Chondrocyte (in vitro differentiated cells): ENCODE measurements around the gene NOCT. TPM values are rescaled to one million over a fixed set of nuclear protein-coding genes. Genes with fewer than 3 reads are reported as not detected.
"Not testable (repeated sequence)": the region's sequence is repeated elsewhere in the genome, so short reads cannot be mapped to it uniquely, and the experiment has no call there.

Experiments
- DNase-seq: peaks from one replicate; pipeline ENCODE4 v3.0.0; 2021; ENCODE audit warnings: mixed read lengths, low spot score
- H3K27ac Mint-ChIP-seq: one replicate; pipeline ENCODE4 v1.8.0; 2021; ENCODE audit warnings: mild to moderate bottlenecking, moderate library complexity, mixed read lengths; ENCODE audit not compliant: unreplicated experiment
- H3K27me3 Mint-ChIP-seq: 2 replicates; pipeline ENCODE4 v1.8.0; 2021; ENCODE audit warnings: low read depth, mixed read lengths
- H3K36me3 Mint-ChIP-seq: 2 replicates; pipeline ENCODE4 v1.8.0; 2021; ENCODE audit warnings: low read depth, mixed read lengths
- H3K4me1 Mint-ChIP-seq: 2 replicates; pipeline ENCODE4 v1.8.0; 2021; ENCODE audit warnings: low read depth, mild to moderate bottlenecking, mixed read lengths
- H3K4me3 Mint-ChIP-seq: one replicate; pipeline ENCODE4 v1.8.0; 2021; ENCODE audit warnings: mild to moderate bottlenecking, moderate library complexity, mixed read lengths; ENCODE audit not compliant: unreplicated experiment
- H3K9me3 Mint-ChIP-seq: 2 replicates; pipeline ENCODE4 v1.8.0; 2021; ENCODE audit warnings: low read depth, mixed read lengths
- CTCF ChIP-seq: fragments of 200-600 bp; sonication (generic); IDR thresholded peaks from 2 replicates; pipeline ENCODE4 v1.5.0; 2021; ENCODE audit warnings: antibody characterized with exemption, mild to moderate bottlenecking, moderate library complexity
- total RNA-seq: library from RNA; stranded (reverse); gene quantifications from 3 replicates; pipeline ENCODE4 v1.2.1, GENCODE V29; 2021

The NOCT gene
- total RNA-seq, 1 donor from 2014 or later, result 31.6 TPM

DNA sequence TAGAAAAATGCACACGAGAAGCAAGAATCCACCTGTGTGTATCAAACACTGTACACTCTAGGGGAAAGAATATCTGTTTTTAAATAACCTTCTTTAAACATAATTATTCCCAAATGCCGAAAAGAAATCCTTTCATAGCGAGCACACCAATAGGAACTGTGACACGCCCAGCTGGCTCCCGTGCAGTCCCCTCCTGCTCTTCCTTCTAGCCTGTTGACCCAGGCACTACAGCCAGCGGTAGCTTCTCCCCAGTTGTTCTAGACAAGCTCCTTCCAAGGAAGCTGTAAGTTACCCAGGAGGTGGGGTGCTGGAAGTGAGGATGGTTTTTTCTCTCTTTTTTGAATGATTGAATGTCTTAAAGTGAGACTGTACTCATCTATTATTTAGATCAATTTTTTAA, 19.5 kb upstream of the NOCT start:
- Mint-ChIP-seq H3K36me3 (no peaks in the 10 kb centered on the region), H3K4me1 (no peaks in the 10 kb centered on the region), H3K27me3 (no peaks in the 10 kb centered on the region), H3K9me3 (no peaks in the 10 kb centered on the region), H3K27ac (no peak overlapping the region), H3K4me3 (no peak overlapping the region)
- no peak for TF ChIP-seq CTCF
- DNase-seq, result no peak

- Mint-ChIP-seq H3K4me1 (no peaks in the 10 kb centered on the region), H3K27me3 (no peaks in the 10 kb centered on the region)
Measured at GRCh38 chr4:138999666-139000065, 15.9 kb upstream of the NOCT start.

GRCh38 chr4:139000134-139000533, 15.4 kb upstream of the NOCT start:
- not testable (repeated sequence) for H3K4me3 Mint-ChIP-seq, H3K27me3 Mint-ChIP-seq, H3K36me3 Mint-ChIP-seq, DNase-seq, H3K27ac Mint-ChIP-seq, H3K4me1 Mint-ChIP-seq, H3K9me3 Mint-ChIP-seq

More at GRCh38 chr4:138999666-139000065, 15.9 kb upstream of the NOCT start:
- Mint-ChIP-seq H3K27ac (no peak overlapping the region), H3K4me3 (no peak overlapping the region), H3K36me3 (no peaks in the 10 kb centered on the region), H3K9me3 (no peaks in the 10 kb centered on the region)
- no peak for DNase-seq
- TF ChIP-seq CTCF, result no peak

- not testable (repeated sequence) for H3K4me1 Mint-ChIP-seq, H3K27ac Mint-ChIP-seq, H3K4me3 Mint-ChIP-seq, DNase-seq, H3K27me3 Mint-ChIP-seq, H3K9me3 Mint-ChIP-seq, H3K36me3 Mint-ChIP-seq
Measured at GRCh38 chr4:139001430-139001829, 14.2 kb upstream of the NOCT start.

GRCh38 chr4:139003668-139004067, 11.9 kb upstream of the NOCT start:
- not testable (repeated sequence) for H3K4me1 Mint-ChIP-seq, H3K27ac Mint-ChIP-seq, H3K36me3 Mint-ChIP-seq, H3K4me3 Mint-ChIP-seq, H3K27me3 Mint-ChIP-seq, H3K9me3 Mint-ChIP-seq, DNase-seq

DNA sequence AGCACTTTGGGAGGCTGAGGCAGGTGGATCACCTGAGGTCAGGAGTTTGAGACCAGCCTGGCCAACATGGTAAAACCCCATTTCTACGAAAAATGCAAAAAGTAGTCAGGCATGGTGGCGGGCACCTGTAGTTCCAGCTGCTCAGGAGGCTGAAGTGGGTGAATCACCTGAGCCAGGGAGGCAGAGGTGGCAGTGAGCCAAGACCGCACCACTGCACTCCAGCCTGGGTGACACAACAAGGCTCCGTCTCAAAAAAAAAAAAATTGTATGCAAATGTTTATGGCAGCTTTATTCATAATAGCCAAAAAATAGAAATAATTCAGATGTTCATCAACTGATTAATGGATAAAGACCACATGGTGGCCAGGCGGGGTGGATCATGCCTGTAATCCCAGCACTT, 9.8 kb upstream of the NOCT start:
- TF ChIP-seq CTCF, result no peak
- peaks cover 5% of the 10 kb centered on the region for H3K9me3 Mint-ChIP-seq
- DNase-seq, result no peak

GRCh38 chr4:139007640-139008039, 7.9 kb upstream of the NOCT start:
- no peaks in the 10 kb centered on the region for H3K27me3 Mint-ChIP-seq
- H3K4me3 Mint-ChIP-seq, result no peak overlapping the region
- no peaks in the 10 kb centered on the region for H3K36me3 Mint-ChIP-seq
- DNase-seq, result no peak
- no peak for TF ChIP-seq CTCF
- H3K9me3 Mint-ChIP-seq, result peaks cover 5% of the 10 kb centered on the region
- H3K27ac Mint-ChIP-seq, result no peak overlapping the region
- no peaks in the 10 kb centered on the region for H3K4me1 Mint-ChIP-seq

More for the DNA sequence above, 9.8 kb upstream of the NOCT start:
- no peaks in the 10 kb centered on the region for H3K36me3 Mint-ChIP-seq
- H3K4me1 Mint-ChIP-seq, result no peaks in the 10 kb centered on the region
- no peak overlapping the region for H3K27ac Mint-ChIP-seq
- H3K4me3 Mint-ChIP-seq, result no peak overlapping the region
- no peaks in the 10 kb centered on the region for H3K27me3 Mint-ChIP-seq

DNA sequence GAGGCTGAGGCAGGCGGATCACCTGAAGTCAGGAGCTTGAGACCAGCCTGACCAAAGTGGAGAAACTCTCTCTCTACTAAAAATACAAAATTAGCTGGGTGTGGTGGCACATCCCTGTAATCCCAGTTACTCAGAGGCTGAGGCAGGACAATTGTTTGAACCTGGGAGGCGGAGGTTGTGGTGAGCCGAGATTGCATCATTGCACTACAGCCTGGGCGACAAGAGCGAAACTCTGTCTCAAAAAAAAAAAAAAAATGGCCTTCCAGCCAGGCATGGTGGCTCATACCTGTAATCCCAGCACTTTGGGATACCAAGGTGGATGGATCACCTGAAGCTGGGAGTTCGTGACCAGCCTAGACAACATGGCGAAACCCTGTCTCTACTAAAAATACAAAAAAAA, 7.3 kb upstream of the NOCT start:
- H3K4me3 Mint-ChIP-seq, H3K36me3 Mint-ChIP-seq, H3K4me1 Mint-ChIP-seq, H3K9me3 Mint-ChIP-seq, H3K27ac Mint-ChIP-seq, H3K27me3 Mint-ChIP-seq, DNase-seq: not testable (repeated sequence)
